ENCODE data around the gene KCNJ11. TPM values are rescaled to one million over a fixed set of nuclear protein-coding genes. Genes with fewer than 3 reads are reported as not detected.

Gene KCNJ11
- total and polyA plus RNA-seq, 2 of the 13 experiments (the other 11 are each of a cell fraction or from before 2014, with no cell fraction given) = 0.38 to 1.6 TPM

DNA sequence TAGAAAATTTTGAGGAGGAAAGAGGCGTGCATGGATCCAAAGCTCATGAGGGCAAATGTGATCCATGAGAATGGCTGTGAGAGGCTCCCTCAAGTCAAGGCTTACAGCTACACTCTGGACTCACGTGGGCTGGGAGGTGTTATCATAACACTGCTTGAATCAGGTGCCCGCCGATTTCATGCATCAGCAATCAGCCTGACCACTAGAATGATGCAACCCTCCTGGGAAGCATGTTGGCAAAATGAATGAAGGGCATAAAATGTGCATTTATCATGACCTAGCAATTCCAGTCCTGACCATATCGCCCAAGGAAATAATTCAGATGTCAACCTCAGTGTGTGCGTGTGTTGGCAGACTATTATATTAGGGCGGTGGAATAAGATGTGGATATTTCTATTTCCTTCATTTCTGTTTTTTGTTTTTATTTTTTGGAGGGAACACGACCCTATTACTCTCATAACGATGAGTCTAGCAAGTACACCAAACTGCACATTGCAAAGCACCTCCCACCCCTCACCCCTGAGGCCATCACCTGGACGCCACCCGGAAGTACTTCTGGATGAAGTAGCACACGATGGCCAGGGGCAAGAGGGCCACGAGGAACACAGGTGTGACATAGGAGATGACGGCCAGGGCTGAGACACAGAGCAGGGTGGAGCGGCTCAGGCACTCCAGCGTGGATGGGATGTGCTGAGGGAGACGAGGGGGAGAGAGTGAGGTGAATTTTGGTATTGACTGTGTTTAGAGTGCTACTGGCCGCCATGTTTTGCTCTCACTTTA lies 15.7 kb upstream of the KCNJ11 start:
- H3K4me3 ChIP-seq (replicated peaks in 1 of 3; ENCODE audit: insufficient read depth in 1 of 3, low read depth in 2 of 3, low read length in 3 of 3) = no peak overlapping the region
- ChIA-PET CTCF (ENCODE audit: low intra/inter-chr PET ratio, low total read pairs) (no interaction called here), POLR2A (no interaction called here)
- FAIRE-seq (no peak), DNase-seq (ENCODE audit: low spot score) (no peak), ATAC-seq (no peak)
- no peaks in the 10 kb centered on the region for H3K36me3 ChIP-seq (replicated peaks in 1 of 2; ENCODE audit: control insufficient read depth in 1 of 2, insufficient read depth in 2 of 2, low read length in 2 of 2)
- H3K4me2 ChIP-seq (ENCODE audit: low read depth, low read length) = no peak overlapping the region
- in situ Hi-C loops (cut with HindIII; ENCODE audit: extremely low pct_ligation_motif_present, low pct_unique_long_range_greater_than_20kb) = no loop called here
- intact Hi-C loops (cut with micrococcal nuclease; ENCODE audit: unreplicated experiment) = no loop called here
- no TSS peak for BruUV-seq (replicated peaks)
- H3K9me3 ChIP-seq (ENCODE audit: low read length) = no peaks in the 10 kb centered on the region
- no peaks in the 10 kb centered on the region for H3K79me2 ChIP-seq (ENCODE audit: insufficient read depth, low read length)
- H3K27ac ChIP-seq (ENCODE audit: extremely low read length, insufficient read depth, low read length) = no peak overlapping the region
- peaks cover 3 to 29% of the 10 kb centered on the region in 2 experiments; a peak in 3 of 5 replicates for H3K27me3 ChIP-seq (ENCODE audit: control insufficient read depth in 1 of 2, insufficient read depth in 2 of 2, low read length in 2 of 2)
- TF ChIP-seq PHF8 (CRISPR knock-in tag; IDR thresholded peaks at IDR 0.05) (no peak), CHD2 (IDR thresholded peaks at IDR 0.05; ENCODE audit: low read depth, low read length) (no peak), ZFP36L1 (CRISPR knock-in tag; IDR thresholded peaks at IDR 0.05) (no peak), THAP9 (CRISPR knock-in tag; IDR thresholded peaks at IDR 0.05; ENCODE audit: borderline replicate concordance) (no peak), LCORL (IDR thresholded peaks at IDR 0.05) (no peak), LCORL (CRISPR knock-in tag; IDR thresholded peaks at IDR 0.05) (no peak), ZBTB42 (CRISPR knock-in tag; IDR thresholded peaks at IDR 0.05) (no peak), PLRG1 (conservative IDR thresholded peaks at IDR 0.05) (no peak), ZBTB33 (CRISPR knock-in tag; IDR thresholded peaks at IDR 0.05) (no peak), ELF4 (CRISPR knock-in tag; IDR thresholded peaks at IDR 0.05; ENCODE audit: borderline replicate concordance) (no peak), KLF12 (CRISPR knock-in tag; IDR thresholded peaks at IDR 0.05; ENCODE audit: borderline replicate concordance) (no peak)
- TF ChIP-seq, protein P1, sequence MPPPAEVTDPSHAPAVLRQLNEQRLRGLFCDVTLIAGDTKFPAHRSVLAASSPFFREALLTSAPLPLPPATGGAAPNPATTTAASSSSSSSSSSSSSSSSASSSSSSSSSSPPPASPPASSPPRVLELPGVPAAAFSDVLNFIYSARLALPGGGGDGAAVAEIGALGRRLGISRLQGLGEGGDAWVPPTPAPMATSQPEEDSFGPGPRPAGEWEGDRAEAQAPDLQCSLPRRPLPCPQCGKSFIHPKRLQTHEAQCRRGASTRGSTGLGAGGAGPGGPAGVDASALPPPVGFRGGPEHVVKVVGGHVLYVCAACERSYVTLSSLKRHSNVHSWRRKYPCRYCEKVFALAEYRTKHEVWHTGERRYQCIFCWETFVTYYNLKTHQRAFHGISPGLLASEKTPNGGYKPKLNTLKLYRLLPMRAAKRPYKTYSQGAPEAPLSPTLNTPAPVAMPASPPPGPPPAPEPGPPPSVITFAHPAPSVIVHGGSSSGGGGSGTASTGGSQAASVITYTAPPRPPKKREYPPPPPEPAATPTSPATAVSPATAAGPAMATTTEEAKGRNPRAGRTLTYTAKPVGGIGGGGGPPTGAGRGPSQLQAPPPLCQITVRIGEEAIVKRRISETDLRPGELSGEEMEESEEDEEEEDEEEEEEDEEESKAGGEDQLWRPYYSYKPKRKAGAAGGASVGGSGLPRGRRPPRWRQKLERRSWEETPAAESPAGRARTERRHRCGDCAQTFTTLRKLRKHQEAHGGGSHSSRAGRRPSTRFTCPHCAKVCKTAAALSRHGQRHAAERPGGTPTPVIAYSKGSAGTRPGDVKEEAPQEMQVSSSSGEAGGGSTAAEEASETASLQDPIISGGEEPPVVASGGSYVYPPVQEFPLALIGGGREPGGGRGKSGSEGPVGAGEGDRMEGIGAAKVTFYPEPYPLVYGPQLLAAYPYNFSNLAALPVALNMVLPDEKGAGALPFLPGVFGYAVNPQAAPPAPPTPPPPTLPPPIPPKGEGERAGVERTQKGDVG (CRISPR knock-in tag; IDR thresholded peaks at IDR 0.05; ENCODE audit: borderline replicate concordance) = no peak
- no peaks in the 10 kb centered on the region for H4K20me1 ChIP-seq (ENCODE audit: insufficient read depth, low read length)
- H3K9ac ChIP-seq (ENCODE audit: insufficient read depth, low read depth, low read length) = no peak overlapping the region
- H3K4me1 ChIP-seq (ENCODE audit: insufficient read depth, low read length) = peaks cover 14% of the 10 kb centered on the region
- WGBS (ENCODE audit: low lambda C conversion rate) = 49% methylated on average over 18 of the region's 18 CpGs
- no peak overlapping the region for H2AFZ ChIP-seq (ENCODE audit: low read length)
